Measurements from ENCODE around the gene ICAM4. TPM values are rescaled to one million over a fixed set of nuclear protein-coding genes. Genes with fewer than 3 reads are reported as not detected.

The ICAM4 gene
- total and polyA plus RNA-seq, 2 of the 13 experiments (the other 11 are each of a cell fraction or from before 2014, with no cell fraction given), result 2.9 to 4.0 TPM

GRCh38 chr19:10269333-10270179 is 17.2 kb upstream of the ICAM4 start (continued):
- TF ChIP-seq ZNF510 (CRISPR knock-in tag; IDR thresholded peaks at IDR 0.05; ENCODE audit: low read depth) (no peak), THRA (CRISPR knock-in tag; IDR thresholded peaks at IDR 0.05; ENCODE audit: borderline replicate concordance) (peak; percentile 36; the same call in 1 of the 2 replicates), RNF2 (conservative IDR thresholded peaks at IDR 0.05; ENCODE audit: low read depth) (no peak), ZKSCAN8 (CRISPR knock-in tag; IDR thresholded peaks at IDR 0.05; ENCODE audit: borderline replicate concordance) (peak; percentile 98), KDM1A (CRISPR knock-in tag; IDR thresholded peaks at IDR 0.05) (0 out of 2 replicates have a peak, but pooled peaks have one; percentile 12), ZFP1 (CRISPR knock-in tag; IDR thresholded peaks at IDR 0.05) (0 out of 2 replicates have a peak, but pooled peaks have one; percentile 33), THAP8 (CRISPR knock-in tag; IDR thresholded peaks at IDR 0.05; ENCODE audit: borderline replicate concordance) (peak; percentile 31; the same call in 1 of the 2 replicates), ZNF142 (CRISPR knock-in tag; IDR thresholded peaks at IDR 0.05) (peak; percentile 95), SETDB1 (CRISPR knock-in tag; IDR thresholded peaks at IDR 0.05; ENCODE audit: borderline replicate concordance) (no peak), ZHX1 (CRISPR knock-in tag; IDR thresholded peaks at IDR 0.05; ENCODE audit: low read depth) (peak; percentile 71; the same call in 1 of the 2 replicates), KDM2A (CRISPR knock-in tag; IDR thresholded peaks at IDR 0.05; ENCODE audit: borderline replicate concordance, low read depth) (peak; percentile 84), PHF5A (CRISPR knock-in tag; IDR thresholded peaks at IDR 0.05; ENCODE audit: low read depth, unreplicated experiment) (no peak), ZNF710 (CRISPR knock-in tag; IDR thresholded peaks at IDR 0.05; ENCODE audit: borderline replicate concordance) (no peak), KDM5B (CRISPR knock-in tag; IDR thresholded peaks at IDR 0.05; ENCODE audit: borderline replicate concordance) (no peak), ZNF136 (CRISPR knock-in tag; IDR thresholded peaks at IDR 0.05; ENCODE audit: low read depth) (peak; percentile 54; the same call in 1 of the 2 replicates)
